COR-L47 (cell line): Measurements from ENCODE around the gene OAS1.
A peak's percentile ranks its signal among the peaks of the same experiment; 100 is the strongest.
"Not testable (repeated sequence)": the region's sequence is repeated elsewhere in the genome, so short reads cannot be mapped to it uniquely, and the experiment has no call there.

Source experiments
- DNase-seq: peaks from one replicate; lab custom pipeline; 2025; lab: John Stamatoyannopoulos, UW

Gene OAS1

GRCh38 chr12:112900298-112901145, 6.2 kb upstream of the OAS1 start:
- DNase-seq = peak; percentile 43

GRCh38 chr12:112901271-112901670, 5.5 kb upstream of the OAS1 start:
- no peak for DNase-seq

- no peak for DNase-seq
These were observed 2.2 kb upstream of the OAS1 start for GRCh38 chr12:112904571-112904970.

- no peak for DNase-seq
These were observed 1.2 kb upstream of the OAS1 start for GRCh38 chr12:112905451-112906089.

GRCh38 chr12:112907415-112908157, 824 bp downstream of the OAS1 start:
- DNase-seq = no peak

GRCh38 chr12:112908548-112908947, 1.8 kb downstream of the OAS1 start:
- DNase-seq = no peak

GRCh38 chr12:112909693-112910092, 2.9 kb downstream of the OAS1 start:
- no peak for DNase-seq

GRCh38 chr12:112913038-112913688, 6.4 kb downstream of the OAS1 start:
- DNase-seq = no peak

GRCh38 chr12:112913888-112914287, 7.1 kb downstream of the OAS1 start:
- DNase-seq = not testable (repeated sequence)

- DNase-seq = no peak
These were observed 9.5 kb downstream of the OAS1 start for GRCh38 chr12:112916270-112916669.

GRCh38 chr12:112919121-112919520, 12.4 kb downstream of the OAS1 start:
- no peak for DNase-seq

GRCh38 chr12:112924986-112925385, 18.2 kb downstream of the OAS1 start:
- DNase-seq = no peak

GRCh38 chr12:112926416-112927033, 19.8 kb downstream of the OAS1 start:
- not testable (repeated sequence) for DNase-seq

- no peak for DNase-seq
These were observed 20.7 kb downstream of the OAS1 start for GRCh38 chr12:112927475-112927874.

GRCh38 chr12:112927925-112928324, 21.2 kb downstream of the OAS1 start:
- DNase-seq = no peak

GRCh38 chr12:112928978-112929377, 22.2 kb downstream of the OAS1 start:
- no peak for DNase-seq

- no peak for DNase-seq
These were observed 23.0 kb downstream of the OAS1 start for GRCh38 chr12:112929715-112930114.

GRCh38 chr12:112930350-112930749, 23.6 kb downstream of the OAS1 start:
- DNase-seq = no peak

- DNase-seq = no peak
These were observed 25.8 kb downstream of the OAS1 start for GRCh38 chr12:112932485-112933128.

GRCh38 chr12:112933129-112933505, 26.4 kb downstream of the OAS1 start:
- no peak for DNase-seq

- no peak for DNase-seq
These were observed 29.5 kb downstream of the OAS1 start for GRCh38 chr12:112936264-112936663.
